Astrocyte (in vitro differentiated cells and primary cell): Measurements from ENCODE around the gene NME5.

Experiments used
- CTCF ChIP-seq: IDR thresholded peaks from 2 replicates; pipeline ENCODE4 v1.5.1; 2011; ENCODE audit warnings: low read depth, mild to moderate bottlenecking, inconsistent platforms, low read length, moderate library complexity; ENCODE audit not compliant: insufficient read depth
- EZH2 ChIP-seq: IDR thresholded peaks from 2 replicates; pipeline ENCODE4 v1.6.1; 2012; ENCODE audit warnings: mild to moderate bottlenecking, low read length, inconsistent platforms; ENCODE audit not compliant: insufficient read depth

GRCh38 chr5:138169124-138169523 is 29.9 kb upstream of the NME5 start:
- TF ChIP-seq CTCF (no peak), EZH2 (no peak)
